Thyroid gland (tissue), 4 donors: ENCODE data around the gene SPATA2L.

Source experiments
- CTCF ChIP-seq, 6 experiments: fragments of 200-600 bp in 3 of 6; fragments of 450-650 bp in 3 of 6; sonication (generic) in 3 of 6; IDR thresholded peaks; one replicate each; pipeline ENCODE4 v1.5.1; 2016 to 2019; ENCODE audit warnings: antibody characterized with exemption in 6 of 6, mild to moderate bottlenecking in 2 of 6, inconsistent platforms in 1 of 6, moderate library complexity in 1 of 6
- POLR2A ChIP-seq, 2 donors: fragments of 450-650 bp; IDR thresholded peaks; one replicate each; pipeline ENCODE4 v1.6.1; 2017; ENCODE audit warnings: antibody characterized with exemption in 2 of 2, mild to moderate bottlenecking in 2 of 2, moderate library complexity in 1 of 2

- TF ChIP-seq POLR2A (IDR thresholded peaks at IDR 0.05) (no peak), CTCF (IDR thresholded peaks at IDR 0.05) (no peak)
Measured at GRCh38 chr16:89712274-89712781, 10.8 kb upstream of the SPATA2L start.
